HG02870 (cell line): ENCODE data around the gene ADD2.
"Not testable (repeated sequence)": the region's sequence is repeated elsewhere in the genome, so short reads cannot be mapped to it uniquely, and the experiment has no call there.

Experiments used
- ATAC-seq: cut with Tn5 transposase; IDR thresholded peaks from one replicate; pipeline ENCODE4 v1.9.1; 2021; ENCODE audit warnings: mild to moderate bottlenecking, moderate library complexity; ENCODE audit not compliant: unreplicated experiment

ADD2 gene, protein sequence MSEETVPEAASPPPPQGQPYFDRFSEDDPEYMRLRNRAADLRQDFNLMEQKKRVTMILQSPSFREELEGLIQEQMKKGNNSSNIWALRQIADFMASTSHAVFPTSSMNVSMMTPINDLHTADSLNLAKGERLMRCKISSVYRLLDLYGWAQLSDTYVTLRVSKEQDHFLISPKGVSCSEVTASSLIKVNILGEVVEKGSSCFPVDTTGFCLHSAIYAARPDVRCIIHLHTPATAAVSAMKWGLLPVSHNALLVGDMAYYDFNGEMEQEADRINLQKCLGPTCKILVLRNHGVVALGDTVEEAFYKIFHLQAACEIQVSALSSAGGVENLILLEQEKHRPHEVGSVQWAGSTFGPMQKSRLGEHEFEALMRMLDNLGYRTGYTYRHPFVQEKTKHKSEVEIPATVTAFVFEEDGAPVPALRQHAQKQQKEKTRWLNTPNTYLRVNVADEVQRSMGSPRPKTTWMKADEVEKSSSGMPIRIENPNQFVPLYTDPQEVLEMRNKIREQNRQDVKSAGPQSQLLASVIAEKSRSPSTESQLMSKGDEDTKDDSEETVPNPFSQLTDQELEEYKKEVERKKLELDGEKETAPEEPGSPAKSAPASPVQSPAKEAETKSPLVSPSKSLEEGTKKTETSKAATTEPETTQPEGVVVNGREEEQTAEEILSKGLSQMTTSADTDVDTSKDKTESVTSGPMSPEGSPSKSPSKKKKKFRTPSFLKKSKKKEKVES

DNA sequence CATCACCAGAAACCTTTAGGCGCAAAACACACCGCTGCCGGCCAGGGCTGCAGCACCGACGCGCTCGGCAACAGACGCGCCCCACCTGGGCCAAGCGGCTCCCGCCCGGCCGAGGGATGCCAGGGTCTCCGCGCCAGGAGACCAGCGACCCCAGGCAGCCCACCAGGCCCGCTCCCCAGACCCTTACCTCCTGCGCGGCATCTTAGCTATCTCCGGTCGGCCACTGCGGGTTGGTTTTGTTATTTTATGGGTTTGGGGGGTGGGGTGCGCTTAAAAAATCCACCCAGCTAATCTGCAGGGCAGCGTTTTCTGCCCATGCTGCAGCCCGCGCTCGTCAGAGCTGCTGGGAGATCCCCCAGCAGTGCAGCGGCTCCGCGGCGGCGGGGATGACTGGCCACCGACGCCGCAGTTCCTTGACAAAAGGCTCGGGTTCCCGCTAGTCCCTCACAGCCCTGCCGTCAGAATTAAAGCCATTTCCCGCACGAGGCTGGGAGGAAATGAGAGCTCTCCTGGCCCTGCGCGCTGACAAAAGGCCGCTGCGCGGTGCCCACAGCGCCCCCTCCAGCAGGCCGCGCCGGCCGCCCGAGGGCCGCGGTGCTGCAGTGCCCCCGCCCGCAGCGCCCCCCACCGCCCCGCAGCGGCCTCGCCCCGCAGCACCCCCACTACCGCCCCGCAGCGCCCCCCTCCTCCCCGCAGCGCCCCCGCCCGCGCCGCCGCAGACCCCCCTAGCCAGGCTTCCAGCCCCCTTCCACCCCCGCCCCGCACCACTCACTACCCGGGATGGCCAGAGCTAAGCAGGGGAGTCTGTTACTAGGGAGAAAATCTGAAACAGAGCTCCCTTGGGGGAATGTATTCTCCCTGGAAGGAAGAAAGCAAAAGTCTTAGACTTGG is at the start of gene ADD2:
Gene ADD2 (minus strand): TSS at position 502 of the 891 bp plus-strand sequence. CDS start 61,792 bp downstream, outside the sequence.
- ATAC-seq = no peak

DNA sequence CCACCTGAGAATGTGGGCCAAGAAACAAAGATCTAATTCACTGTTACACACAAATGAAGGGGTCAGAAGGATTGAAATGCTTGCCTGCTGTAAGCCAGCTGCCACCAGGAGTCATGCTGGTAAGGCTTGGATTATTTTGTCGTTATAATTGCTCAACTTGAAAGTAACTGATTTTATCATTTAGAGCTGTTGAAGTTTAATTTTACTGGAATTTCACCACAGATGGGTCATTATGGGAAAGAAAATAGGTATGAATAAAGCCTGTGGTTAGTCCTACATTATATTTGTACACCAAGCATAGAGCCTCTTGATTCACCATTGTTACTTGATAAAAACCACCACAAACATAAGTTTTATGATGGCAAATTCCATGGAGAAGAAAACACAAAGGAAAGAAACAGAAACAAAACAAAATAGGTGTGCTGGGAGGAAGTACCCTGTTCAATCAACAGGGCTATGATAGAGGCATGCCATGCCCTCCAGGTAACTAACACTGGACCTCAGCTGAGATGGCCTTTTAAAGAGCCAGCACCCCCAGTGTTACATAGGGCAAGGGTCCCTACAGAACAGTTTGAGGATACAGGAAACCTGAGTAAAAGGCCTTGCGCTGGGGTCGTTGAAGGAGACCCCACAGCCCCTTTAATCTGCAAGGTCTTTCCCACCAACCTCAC is 49.4 kb upstream of the ADD2 start:
- ATAC-seq = no peak

GRCh38 chr2:70816726-70817125 is 48.7 kb upstream of the ADD2 start:
- ATAC-seq = no peak

GRCh38 chr2:70808983-70809958 is 41.3 kb upstream of the ADD2 start:
- ATAC-seq = no peak

DNA sequence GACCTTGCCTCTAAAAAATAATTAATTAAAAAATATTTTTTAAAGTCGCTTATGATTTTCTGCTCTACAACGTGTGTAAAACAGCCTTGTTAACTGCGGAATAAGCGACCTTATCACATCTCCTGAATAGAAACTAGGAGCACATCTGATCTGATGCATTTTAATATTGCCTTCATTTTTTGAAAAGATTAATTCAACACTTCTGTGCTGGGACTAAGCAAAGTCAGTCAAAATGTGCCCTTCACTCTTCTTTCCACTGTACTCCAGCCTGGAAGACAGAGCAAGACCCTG is 39.8 kb upstream of the ADD2 start:
- no peak for ATAC-seq

- no peak for ATAC-seq
Observed at GRCh38 chr2:70807102-70807827, 39.3 kb upstream of the ADD2 start.

DNA sequence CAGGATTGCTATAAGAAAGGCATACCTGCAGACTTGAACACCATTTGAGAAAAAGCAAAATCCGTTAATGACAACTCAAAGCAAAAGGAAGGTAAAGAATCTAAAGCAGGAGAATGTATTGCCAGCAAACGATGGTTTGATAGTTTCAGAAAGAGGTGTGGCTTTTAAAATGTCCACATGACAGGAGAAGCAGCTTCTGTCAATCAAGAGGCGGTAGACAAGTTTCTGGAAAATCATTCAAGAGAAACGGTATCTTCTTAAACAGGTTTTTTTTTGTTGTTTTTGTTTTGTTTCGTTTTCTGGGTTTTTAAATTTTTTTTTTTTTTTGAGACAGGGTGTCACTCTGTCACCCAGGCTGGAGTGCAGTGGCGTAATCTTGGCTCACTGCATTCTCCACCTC is 38.6 kb upstream of the ADD2 start:
- no peak for ATAC-seq

GRCh38 chr2:70806013-70806412 is 38.0 kb upstream of the ADD2 start:
- ATAC-seq = no peak

DNA sequence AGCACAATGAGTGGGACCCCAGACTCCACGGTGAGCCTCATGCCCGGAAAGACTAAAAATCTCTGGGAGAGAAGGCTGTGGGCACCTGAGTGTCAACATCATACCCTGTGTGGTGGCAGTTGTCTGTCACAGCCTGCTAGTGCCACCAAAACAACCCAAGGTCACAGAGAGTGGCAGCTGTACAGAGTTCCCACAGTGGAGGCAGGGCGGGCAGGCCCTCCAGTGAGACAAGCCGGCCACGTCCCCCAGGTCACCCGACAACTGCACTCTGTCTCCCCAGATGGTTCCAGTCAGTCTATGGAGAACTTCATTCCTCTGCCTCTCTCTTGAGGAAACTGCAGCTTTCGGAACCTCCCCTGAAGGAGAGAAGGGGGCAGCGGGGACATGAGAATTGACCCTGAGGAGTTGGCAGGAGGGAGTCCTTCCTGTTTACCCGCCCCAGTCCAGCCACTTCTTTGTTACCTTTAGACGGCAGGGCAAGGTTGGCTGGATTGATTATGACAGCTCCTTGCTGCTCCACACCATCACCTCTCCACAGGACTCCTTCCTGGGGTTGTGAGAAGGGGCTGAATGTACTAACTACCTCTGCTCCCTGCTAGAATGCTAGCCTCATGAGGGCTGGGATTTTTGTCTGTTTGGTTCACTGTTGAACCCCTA is 33.7 kb upstream of the ADD2 start:
- ATAC-seq = no peak

DNA sequence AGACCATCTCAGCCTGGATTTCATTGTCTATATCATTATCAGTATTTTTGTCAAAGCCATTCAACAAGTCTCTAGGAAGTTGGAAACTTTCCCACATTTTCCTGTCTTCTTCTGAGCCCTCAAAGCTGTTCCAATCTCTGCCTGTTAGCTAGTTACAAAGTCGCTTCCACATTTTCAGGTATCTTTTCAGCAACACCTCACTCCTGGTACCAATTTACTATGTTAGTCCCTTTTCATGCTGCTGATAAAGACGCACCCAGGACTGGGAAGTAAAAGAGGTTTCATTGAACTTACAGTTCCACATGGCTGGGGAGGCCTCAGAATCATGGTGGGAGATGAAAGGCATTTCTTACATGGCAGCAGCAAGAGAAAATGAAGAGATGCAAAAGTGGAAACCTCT is 31.7 kb upstream of the ADD2 start:
- no peak for ATAC-seq

GRCh38 chr2:70797996-70798395 is 30.0 kb upstream of the ADD2 start:
- not testable (repeated sequence) for ATAC-seq

- ATAC-seq = no peak
Observed at GRCh38 chr2:70797506-70797905, 29.5 kb upstream of the ADD2 start.

DNA sequence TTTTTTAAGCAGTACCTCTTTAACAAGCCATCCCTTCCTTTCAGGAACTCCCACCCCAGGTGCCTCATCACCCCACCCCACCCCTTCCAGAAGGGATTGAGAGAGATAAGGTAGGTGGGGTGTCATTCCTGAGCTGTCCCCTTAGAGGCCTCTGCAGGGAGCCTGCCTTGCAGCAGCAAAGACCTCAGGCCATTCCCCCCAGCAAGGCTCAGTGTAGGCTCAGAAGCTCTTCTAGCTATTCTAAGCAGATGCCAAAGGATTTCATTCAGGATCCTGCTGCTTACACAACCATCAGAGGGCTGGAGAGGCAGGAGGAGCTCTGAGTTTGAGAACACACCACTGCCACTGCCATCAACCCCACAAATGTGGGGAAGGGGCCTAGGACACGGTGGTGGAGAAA is 28.3 kb upstream of the ADD2 start:
- ATAC-seq = no peak

- no peak for ATAC-seq
Observed at GRCh38 chr2:70795164-70795995, 27.4 kb upstream of the ADD2 start.

- ATAC-seq = no peak
Observed at GRCh38 chr2:70793450-70793849, 25.4 kb upstream of the ADD2 start.

- no peak for ATAC-seq
Observed at GRCh38 chr2:70790136-70790828, 22.3 kb upstream of the ADD2 start, which contains the start of gene FIGLA. Gene FIGLA, minus strand, starts transcription at chr2:70790643. Its CDS starts 5 bp downstream, at chr2:70790638.
